T-helper 2 cell treated with Interferon-gamma antibody and Interleukin-4, amounts not matched to agents 5 μg/mL and 100 μg/mL, for 36 hours (primary cell): ENCODE data around the gene VGF.

ENCODE experiments used
- DNase-seq: peaks from one replicate; pipeline ENCODE4 v3.0.0; 2021; ENCODE audit warnings: low spot score
- H3K27ac Mint-ChIP-seq: one replicate; pipeline ENCODE4 v1.8.0; 2021; ENCODE audit warnings: mild to moderate bottlenecking, mixed read lengths
- H3K27me3 Mint-ChIP-seq: one replicate; pipeline ENCODE4 v1.8.0; 2021; ENCODE audit warnings: low read depth, mixed read lengths
- H3K36me3 Mint-ChIP-seq: one replicate; pipeline ENCODE4 v1.8.0; 2021; ENCODE audit warnings: low read depth, mixed read lengths
- H3K4me1 Mint-ChIP-seq: one replicate; pipeline ENCODE4 v1.8.0; 2021; ENCODE audit warnings: low read depth, mixed read lengths
- H3K4me3 Mint-ChIP-seq: one replicate; pipeline ENCODE4 v1.8.0; 2022; ENCODE audit warnings: mild to moderate bottlenecking, moderate library complexity, mixed read lengths
- H3K9me3 Mint-ChIP-seq: one replicate; pipeline ENCODE4 v1.8.0; 2021; ENCODE audit warnings: mixed read lengths

The VGF gene

DNA sequence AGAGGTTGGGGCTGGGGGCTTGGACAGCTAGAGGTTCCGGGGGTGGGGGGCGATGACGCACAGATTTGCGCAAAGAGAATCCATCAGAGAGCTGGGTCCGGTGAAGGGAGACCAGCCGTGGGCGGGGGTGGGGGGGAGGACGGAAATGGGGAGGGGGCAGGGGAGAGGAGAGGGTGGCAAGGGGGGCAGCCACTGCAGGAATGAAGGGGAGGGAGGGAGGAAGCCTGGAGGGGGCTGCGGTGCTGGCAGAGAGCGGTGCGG is 1.2 kb upstream of the VGF start:
- peaks cover 74% of the 10 kb centered on the region for H3K27me3 Mint-ChIP-seq
- no peak overlapping the region for H3K4me3 Mint-ChIP-seq
- H3K4me1 Mint-ChIP-seq = peaks cover 46% of the 10 kb centered on the region
- H3K36me3 Mint-ChIP-seq = no peaks in the 10 kb centered on the region
- no peak for DNase-seq
- H3K9me3 Mint-ChIP-seq = no peaks in the 10 kb centered on the region
- no peak overlapping the region for H3K27ac Mint-ChIP-seq

DNA sequence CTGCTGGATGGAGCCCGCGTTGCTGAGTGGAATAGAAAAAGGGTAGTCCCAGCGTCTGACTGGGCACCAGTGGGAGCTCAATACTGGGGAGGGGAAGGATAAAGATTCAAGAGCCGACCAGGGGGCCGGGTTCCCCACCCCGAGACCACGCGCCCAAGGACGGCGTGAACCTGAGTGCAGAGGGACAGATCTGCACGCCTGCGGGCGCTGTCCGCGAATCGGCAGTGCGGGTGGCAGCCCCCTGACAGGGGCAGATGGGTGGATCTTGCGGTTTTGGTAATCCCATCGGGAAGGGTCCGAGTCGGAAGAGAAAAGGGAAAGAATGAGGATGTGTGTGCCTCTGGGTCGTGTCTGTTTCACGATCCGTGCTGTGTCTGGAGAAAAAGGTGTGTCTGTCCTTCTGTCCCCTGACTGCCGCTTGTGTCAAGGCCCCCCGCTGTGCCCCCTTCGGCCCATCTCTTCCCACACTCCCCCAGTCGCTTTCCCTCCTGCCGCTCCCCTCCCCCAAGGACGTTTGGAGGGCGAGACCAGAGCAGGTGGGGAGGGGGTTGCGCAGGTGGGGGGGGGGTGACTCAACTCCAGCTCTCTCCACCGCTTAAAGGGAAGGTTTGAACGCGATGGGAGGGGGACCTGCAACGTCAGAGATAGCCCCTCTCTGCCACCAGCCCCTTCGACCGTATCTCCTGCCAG is 734 bp upstream of the VGF start:
- H3K4me1 Mint-ChIP-seq = peaks cover 41% of the 10 kb centered on the region
- peak overlapping the region; percentile 73 for H3K27ac Mint-ChIP-seq
- H3K36me3 Mint-ChIP-seq = no peaks in the 10 kb centered on the region
- H3K9me3 Mint-ChIP-seq = no peaks in the 10 kb centered on the region
- H3K4me3 Mint-ChIP-seq = peak overlapping the region; percentile 88
- peaks cover 69% of the 10 kb centered on the region for H3K27me3 Mint-ChIP-seq
- DNase-seq = no peak

DNA sequence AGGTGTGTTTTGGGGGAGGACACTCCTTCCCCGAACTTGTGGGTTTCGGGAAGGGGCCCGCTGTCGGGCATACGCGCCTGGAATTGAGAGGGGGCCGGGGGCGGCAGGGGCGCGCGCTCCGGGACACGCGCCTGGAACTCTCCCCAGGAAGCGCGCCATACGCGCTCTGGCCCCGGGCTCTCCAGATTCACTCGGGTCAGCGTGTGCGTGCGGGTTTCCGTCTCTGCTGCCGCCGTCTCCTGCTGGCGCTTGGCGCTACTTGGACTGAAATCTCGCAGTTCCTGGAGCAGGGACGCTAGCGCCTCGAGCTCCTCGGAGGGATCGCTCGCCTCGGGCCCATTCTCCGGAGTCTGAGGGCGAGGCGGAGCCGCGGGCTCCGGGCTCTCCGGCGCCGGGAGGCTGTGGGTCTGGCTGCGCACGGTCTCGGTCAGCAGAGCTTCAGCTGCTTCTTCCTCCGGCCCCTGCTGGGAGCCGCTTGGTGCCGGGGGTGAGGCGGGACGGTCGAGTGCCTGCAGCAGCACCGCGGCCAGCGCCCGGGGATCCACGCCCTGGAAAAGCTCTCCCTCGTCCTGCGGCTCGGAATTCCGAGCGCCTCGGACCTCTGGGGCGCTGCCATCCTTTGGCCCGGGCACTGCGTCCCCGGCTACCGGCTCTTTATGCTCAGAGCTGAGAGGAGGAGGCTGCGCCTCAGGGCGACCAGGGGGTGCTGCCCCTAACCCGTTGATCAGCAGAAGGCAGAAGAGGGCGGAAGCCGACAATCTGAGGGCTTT is 1.1 kb downstream of the VGF start:
- peaks cover 5% of the 10 kb centered on the region for H3K36me3 Mint-ChIP-seq
- no peak overlapping the region for H3K27ac Mint-ChIP-seq
- H3K4me3 Mint-ChIP-seq = peak overlapping the region; percentile 45

DNA sequence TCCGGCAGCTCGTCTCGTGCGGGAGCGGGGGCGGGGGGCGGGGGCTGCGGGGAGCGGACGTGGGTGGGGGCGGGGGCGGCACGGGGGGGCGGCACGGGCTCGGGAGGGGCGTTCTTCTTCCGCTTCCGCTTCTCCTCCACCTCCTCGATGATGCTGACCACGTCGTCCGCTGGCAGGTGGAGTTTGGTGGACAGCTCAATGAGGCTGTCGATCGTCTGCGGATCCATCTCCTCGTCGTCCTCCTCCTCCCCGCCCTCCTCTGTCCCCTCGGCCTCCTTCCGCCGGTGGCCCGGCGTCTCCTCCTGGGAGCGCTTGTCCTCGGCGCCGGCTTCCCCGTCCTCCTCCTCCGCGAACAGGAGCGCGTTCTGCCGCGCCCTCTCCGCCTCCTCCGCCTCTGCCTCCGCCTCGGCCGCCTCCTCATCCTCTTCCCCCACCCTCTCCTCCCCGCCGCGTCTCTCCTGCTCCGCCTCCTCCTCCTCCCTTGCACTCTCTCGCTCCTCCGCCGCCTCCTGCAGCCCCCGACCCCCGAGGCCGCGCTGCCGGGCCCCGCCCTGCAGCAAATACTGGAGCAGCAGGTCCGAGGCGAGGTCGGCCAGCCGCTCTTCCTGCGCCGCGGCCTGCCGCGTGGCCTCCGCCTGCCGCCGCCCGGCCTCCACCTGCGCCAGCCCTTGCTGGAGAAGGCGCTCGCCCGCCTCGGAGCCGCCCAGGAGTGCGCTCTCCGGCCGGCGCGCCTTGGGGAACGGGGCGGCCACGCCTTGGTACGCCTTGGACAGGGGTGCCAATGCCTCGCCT is 1.9 kb downstream of the VGF start:
- peaks cover 5% of the 10 kb centered on the region for H3K36me3 Mint-ChIP-seq
- H3K9me3 Mint-ChIP-seq = no peaks in the 10 kb centered on the region
- H3K27ac Mint-ChIP-seq = no peak overlapping the region
- DNase-seq = peak; percentile 30
- H3K27me3 Mint-ChIP-seq = peaks cover 45% of the 10 kb centered on the region
- peaks cover 22% of the 10 kb centered on the region for H3K4me1 Mint-ChIP-seq
- peak overlapping the region; percentile 76 for H3K4me3 Mint-ChIP-seq

More for the DNA sequence above, 1.1 kb downstream of the VGF start:
- no peak for DNase-seq
- Mint-ChIP-seq H3K4me1 (peaks cover 26% of the 10 kb centered on the region), H3K27me3 (peaks cover 51% of the 10 kb centered on the region), H3K9me3 (no peaks in the 10 kb centered on the region)

DNA sequence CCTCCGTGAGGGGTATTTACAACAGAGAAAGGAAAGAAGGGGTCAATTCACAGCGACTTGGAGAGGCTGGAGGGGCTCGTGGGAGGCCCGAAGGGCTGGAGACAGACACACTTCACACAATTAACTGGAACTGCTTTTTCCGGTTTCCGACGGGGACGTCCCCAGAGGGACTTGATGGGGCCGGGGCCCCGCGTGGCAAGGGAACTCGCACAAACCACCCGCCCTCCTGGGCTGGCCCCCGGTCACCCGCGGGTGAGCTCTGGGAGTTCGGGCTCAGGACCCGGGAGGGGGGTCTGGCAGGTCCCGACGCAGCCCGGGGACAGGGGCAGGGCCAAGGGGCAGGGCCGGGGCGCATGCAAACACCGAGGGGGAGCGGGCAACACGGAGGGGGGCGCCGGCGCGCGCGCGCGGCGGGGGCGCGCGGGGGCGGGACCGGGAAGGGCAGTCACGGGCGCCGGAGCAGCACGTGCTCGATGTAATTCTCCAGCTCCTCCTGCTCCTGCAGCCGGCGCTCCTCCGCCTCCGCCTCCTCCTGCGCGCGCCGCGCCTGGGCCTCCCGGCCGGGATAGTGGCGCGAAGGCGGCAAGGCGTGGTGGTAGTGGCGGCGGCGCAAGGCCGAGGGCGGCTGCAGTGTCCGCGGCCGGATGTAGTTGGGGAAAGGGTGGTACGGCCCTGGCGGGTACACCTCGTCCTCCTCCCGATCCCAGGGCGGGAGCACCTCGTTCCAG is 2.7 kb downstream of the VGF start:
- Mint-ChIP-seq H3K4me1 (peaks cover 19% of the 10 kb centered on the region), H3K36me3 (peaks cover 8% of the 10 kb centered on the region), H3K9me3 (no peaks in the 10 kb centered on the region), H3K27ac (no peak overlapping the region), H3K27me3 (peaks cover 38% of the 10 kb centered on the region), H3K4me3 (peak overlapping the region; percentile 70)
- peak; percentile 22 for DNase-seq

DNA sequence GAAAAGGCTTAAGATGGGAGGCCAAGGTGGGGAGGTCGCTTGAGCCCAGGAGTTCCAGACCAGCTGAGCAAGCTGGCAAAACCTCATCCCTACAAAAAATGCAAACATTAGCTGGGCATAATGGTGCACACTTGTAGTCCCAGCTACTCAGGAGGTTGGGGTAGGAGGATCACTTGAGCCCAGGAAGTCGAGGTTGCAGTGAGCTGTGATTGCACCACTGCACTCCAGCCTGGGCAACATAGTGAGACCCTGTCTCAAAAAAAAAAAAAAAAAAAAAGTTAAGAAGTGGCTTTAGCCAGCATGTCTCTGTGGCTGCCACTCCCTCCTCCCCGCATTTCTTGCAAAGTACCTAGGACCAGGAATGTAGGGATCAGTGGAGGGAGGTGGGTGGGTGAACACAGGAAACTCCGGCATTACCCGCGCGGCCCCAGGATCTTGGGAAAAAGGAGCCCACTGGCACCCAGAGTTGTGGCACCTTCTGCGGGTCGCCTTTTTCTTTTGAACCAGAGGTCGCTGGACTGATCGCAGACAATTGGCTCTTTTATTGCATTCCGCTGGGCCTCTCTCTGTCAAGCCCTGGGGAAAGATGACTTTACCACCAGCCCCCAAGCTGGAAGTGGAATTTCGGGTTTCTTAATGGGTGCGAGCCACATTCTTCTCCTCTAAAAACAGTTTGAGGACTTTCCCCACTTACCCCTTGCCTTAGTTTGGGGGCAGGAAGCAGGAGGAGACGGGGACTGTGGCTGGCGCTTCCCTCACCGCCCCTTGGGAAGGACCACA is 3.5 kb downstream of the VGF start:
- peaks cover 30% of the 10 kb centered on the region for H3K27me3 Mint-ChIP-seq
- peaks cover 14% of the 10 kb centered on the region for H3K4me1 Mint-ChIP-seq
- no peaks in the 10 kb centered on the region for H3K9me3 Mint-ChIP-seq

DNA sequence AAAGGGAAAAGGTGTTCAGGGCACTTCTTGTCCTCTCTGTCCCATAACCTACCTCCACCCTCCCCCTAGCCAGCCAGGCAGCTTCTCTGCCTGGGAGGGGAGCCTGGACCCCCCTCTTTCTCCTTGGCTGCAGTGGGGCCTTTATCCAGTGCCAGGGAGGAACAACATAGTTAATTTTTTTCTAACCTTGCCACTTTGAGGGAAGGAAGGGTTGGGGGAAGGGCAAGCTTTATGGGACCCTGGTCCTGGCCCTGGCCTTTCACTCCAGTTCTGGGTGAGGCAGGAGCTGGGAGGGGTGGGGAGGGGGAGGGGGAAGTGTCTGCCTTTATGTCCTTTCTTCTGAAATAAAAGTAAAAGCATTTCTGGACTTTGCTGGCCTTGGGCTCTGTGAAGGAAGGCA is 4.5 kb downstream of the VGF start:
- H3K36me3 Mint-ChIP-seq = peaks cover 10% of the 10 kb centered on the region
- DNase-seq = no peak
- no peak overlapping the region for H3K4me3 Mint-ChIP-seq
- H3K27me3 Mint-ChIP-seq = peaks cover 21% of the 10 kb centered on the region
- H3K4me1 Mint-ChIP-seq = peaks cover 10% of the 10 kb centered on the region
- no peaks in the 10 kb centered on the region for H3K9me3 Mint-ChIP-seq
- H3K27ac Mint-ChIP-seq = no peak overlapping the region

More for the DNA sequence above, 3.5 kb downstream of the VGF start:
- Mint-ChIP-seq H3K27ac (no peak overlapping the region), H3K36me3 (peaks cover 9% of the 10 kb centered on the region), H3K4me3 (peak overlapping the region; percentile 70)
- no peak for DNase-seq

DNA sequence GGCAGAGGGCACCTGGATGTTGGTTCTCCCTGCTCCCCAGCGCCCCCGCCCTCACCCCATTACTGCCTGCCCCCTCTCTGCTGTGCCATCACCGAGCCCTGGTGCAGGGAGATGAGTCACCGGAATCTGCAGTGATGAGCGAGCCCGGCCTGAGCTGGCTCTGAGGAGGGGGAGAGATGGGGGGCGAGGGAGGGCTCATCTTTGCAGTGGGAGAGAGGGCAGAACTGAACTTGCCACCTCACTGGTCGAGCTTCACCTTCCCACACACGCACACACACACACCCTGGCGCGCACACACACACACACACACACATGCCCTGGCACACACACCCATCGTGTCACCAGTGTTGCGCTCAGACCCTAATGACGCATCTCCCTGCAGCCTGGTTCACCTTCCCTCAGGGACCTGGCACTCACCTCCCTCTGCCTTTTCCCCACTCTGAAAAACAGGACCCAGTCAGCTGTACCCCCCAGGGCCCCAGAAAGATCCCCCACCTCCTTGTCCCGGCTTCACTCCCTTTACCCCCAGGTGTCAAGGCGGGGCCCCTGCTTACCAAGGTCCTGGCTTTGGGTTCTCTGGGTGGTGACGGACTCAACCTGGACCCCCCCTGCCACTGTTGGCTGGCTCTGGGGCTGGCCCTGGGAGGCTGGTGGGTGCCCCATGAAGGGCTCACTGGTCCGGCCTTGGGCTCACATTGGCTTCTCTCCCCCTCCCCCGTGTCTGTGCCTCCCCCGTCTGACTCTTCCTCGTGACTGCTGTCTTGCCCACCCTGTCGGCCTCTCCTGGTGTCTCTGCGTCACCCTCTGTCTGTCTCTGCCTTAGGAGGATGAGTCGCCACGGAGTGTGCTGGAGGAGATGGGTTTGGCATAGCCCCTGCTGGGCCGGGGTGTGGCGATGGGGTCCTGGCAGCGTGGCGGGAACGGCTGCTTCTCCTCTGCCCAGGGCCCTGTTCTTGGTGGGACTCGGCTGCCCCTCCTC is 5.4 kb downstream of the VGF start:
- Mint-ChIP-seq H3K9me3 (no peaks in the 10 kb centered on the region), H3K36me3 (peaks cover 10% of the 10 kb centered on the region), H3K4me1 (peaks cover 10% of the 10 kb centered on the region), H3K27me3 (peaks cover 12% of the 10 kb centered on the region), H3K27ac (no peak overlapping the region), H3K4me3 (no peak overlapping the region)
- no peak for DNase-seq

DNA sequence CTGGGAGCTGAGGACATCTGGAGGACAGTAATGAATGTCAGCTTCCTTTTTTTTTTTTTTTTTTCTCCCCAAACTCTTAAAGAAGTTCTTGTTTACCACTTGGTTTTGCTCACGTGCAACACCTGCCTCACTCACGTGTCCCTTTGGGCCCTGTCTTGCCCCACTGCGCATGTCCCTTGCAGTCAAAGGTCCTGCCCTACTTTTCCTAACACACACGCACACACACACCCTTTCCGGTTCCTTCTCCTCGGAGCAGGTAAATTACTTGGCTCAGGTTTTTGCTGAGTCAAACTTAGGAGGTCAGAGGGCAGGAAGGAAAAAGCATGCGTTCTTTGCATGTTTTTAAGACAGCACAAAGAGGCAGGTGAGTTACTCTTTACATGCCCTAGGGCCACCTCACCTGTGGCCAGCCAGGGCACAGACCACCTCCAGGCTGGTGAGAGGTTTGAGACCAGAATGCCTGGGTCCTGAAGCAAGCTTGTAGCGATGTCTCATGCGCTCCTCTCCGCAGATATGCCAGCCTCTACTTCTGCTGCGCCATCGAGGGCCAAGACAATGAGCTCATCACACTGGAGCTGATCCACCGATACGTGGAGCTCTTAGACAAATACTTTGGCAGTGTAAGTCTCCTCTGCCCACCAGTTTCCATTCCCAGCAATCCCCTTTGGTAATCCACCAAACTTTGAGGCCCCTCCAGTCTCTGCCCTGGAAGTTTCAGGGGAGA is 8.3 kb downstream of the VGF start:
- Mint-ChIP-seq H3K4me3 (peak overlapping the region; percentile 28), H3K9me3 (no peaks in the 10 kb centered on the region), H3K27me3 (peaks cover 13% of the 10 kb centered on the region), H3K36me3 (peaks cover 10% of the 10 kb centered on the region), H3K27ac (no peak overlapping the region), H3K4me1 (peaks cover 8% of the 10 kb centered on the region)
- no peak for DNase-seq

DNA sequence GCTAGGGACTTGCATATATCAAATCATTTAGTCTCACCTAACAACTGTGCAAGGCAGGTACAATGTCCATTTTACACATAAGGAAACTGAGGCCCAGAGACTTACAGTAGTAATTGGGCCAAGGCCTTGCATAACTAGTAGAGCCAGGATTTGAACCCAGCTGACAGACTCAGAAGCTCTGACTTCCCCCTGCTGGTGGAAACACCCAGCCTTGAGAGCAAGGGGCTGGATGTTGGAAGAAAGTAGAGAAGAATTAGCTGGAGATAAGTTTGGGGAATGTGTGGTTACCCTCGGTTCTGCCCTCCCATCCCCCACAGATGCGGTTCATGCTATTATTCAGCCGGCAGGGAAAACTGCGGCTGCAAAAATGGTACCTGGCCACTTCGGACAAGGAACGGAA is 9.1 kb downstream of the VGF start:
- H3K9me3 Mint-ChIP-seq = no peaks in the 10 kb centered on the region
- H3K27me3 Mint-ChIP-seq = peaks cover 15% of the 10 kb centered on the region
- peaks cover 8% of the 10 kb centered on the region for H3K4me1 Mint-ChIP-seq
- H3K27ac Mint-ChIP-seq = no peak overlapping the region
- H3K4me3 Mint-ChIP-seq = peak overlapping the region; percentile 6
- DNase-seq = no peak
- H3K36me3 Mint-ChIP-seq = peaks cover 10% of the 10 kb centered on the region

DNA sequence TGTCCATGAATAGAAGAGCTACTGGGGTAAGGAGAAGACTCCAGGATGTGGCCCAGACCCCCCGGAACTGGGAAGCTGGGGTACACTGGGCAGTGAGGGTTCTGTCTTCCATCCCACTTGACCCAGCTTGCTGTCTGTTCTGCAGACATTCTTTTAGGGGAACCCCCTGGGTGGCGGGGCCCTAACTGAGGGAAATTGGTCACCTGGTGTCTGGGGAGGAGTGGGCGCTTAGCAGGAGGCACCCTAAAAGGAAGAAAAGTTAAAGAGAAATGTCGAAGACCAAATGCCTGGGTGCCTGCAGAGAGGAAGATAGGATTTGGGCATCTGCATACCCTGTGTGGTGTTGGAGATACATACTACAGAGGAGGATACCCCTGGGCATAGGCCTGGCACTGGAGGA is 10.1 kb downstream of the VGF start:
- H3K9me3 Mint-ChIP-seq = no peaks in the 10 kb centered on the region
- peaks cover 8% of the 10 kb centered on the region for H3K4me1 Mint-ChIP-seq
- peak overlapping the region; percentile 85 for H3K4me3 Mint-ChIP-seq
- no peak overlapping the region for H3K27ac Mint-ChIP-seq
- H3K27me3 Mint-ChIP-seq = peaks cover 17% of the 10 kb centered on the region
- H3K36me3 Mint-ChIP-seq = peaks cover 10% of the 10 kb centered on the region
- no peak for DNase-seq

DNA sequence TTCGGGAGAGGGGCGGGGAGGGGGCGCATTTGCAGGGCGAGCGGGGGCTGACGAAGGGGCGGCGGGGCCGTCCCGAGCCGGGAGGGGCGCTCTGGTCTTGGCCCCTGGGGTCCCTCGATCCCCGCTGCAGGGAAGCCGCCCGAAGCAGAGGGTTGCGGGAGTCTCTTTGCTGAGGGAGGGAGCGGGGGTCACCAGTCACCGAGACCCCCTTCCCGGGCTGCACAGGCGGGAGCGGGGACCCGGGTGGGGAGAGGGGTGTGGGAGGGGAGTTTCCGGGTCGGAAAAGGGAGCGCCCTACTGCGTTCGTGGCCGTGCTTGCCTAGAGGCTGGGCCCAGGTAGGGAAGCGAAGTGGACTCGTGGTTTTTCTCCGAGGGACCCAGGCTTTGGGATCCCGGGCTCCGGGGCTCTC is 10.7 kb downstream of the VGF start:
- H3K4me3 Mint-ChIP-seq = peak overlapping the region; percentile 85
- H3K36me3 Mint-ChIP-seq = peaks cover 5% of the 10 kb centered on the region
- H3K9me3 Mint-ChIP-seq = no peaks in the 10 kb centered on the region
- peak; percentile 27 for DNase-seq
- peaks cover 18% of the 10 kb centered on the region for H3K27me3 Mint-ChIP-seq
- H3K27ac Mint-ChIP-seq = no peak overlapping the region
- peaks cover 8% of the 10 kb centered on the region for H3K4me1 Mint-ChIP-seq
